ENCODE measurements around the gene SLC2A8.

- TF ChIP-seq CTCF (IDR thresholded peaks at IDR 0.05) = no peak
- TF ChIP-seq POLR2A (IDR thresholded peaks at IDR 0.05) = no peak
Observed at GRCh38 chr9:127390248-127390545, 6.8 kb upstream of the SLC2A8 start.

All from vagina (tissue), 2 donors.